H1 (cell line): ENCODE results near the gene MMD. TPM values are rescaled to one million over a fixed set of nuclear protein-coding genes. Genes with fewer than 3 reads are reported as not detected.

Experiments
- CTCF ChIA-PET: fragments of 300-600 bp; sonication (Branson Sonifier 250); formaldehyde crosslinking; loops from one replicate; lab custom pipeline; 2021; ENCODE audit not compliant: partially characterized antibody; lab: Charles Lee
- POLR2A ChIA-PET: fragments of 300-600 bp; sonication (Branson Sonifier 250); formaldehyde crosslinking; loops from one replicate; lab custom pipeline; 2021; ENCODE audit warnings: inconsistent platforms; ENCODE audit not compliant: partially characterized antibody; lab: Charles Lee
- DNase-seq, 2 experiments: peaks; one replicate each; pipeline versions ENCODE4 v3.0.0 to v3.0.0-alpha.2; 2010 to 2022; ENCODE audit warnings: low spot score in 2 of 2, low read depth in 1 of 2, mixed read lengths in 1 of 2
- FAIRE-seq: peaks from 2 replicates; lab custom pipeline; 2011; peaks lifted over from hg19 to GRCh38; lab: Jason Lieb, UNC
- H2AFZ ChIP-seq: 2 replicates; pipeline ENCODE4 v1.8.1; 2012; ENCODE audit warnings: low read length, inconsistent platforms
- H2AK5ac ChIP-seq: 2 replicates; pipeline ENCODE4 v1.6.1; 2013; ENCODE audit warnings: low read depth, low read length
- H2BK120ac ChIP-seq: replicated peaks from 2 replicates; pipeline ENCODE3; 2013; ENCODE audit warnings: low read depth, low read length, inconsistent platforms
- H2BK12ac ChIP-seq: 2 replicates; pipeline ENCODE4 v1.6.1; 2013; ENCODE audit warnings: low read depth, low read length
- H2BK15ac ChIP-seq: 2 replicates; pipeline ENCODE4 v1.6.1; 2013; ENCODE audit warnings: low read length
- H2BK20ac ChIP-seq: 2 replicates; pipeline ENCODE4 v1.6.1; 2013; ENCODE audit warnings: low read length
- H2BK5ac ChIP-seq: 2 replicates; pipeline ENCODE4 v1.6.1; 2013; ENCODE audit warnings: low read depth, low read length
- H3K14ac ChIP-seq: 2 replicates; pipeline ENCODE4 v1.6.1; 2013; ENCODE audit warnings: inconsistent platforms; ENCODE audit not compliant: insufficient read length
- H3K18ac ChIP-seq: 2 replicates; pipeline ENCODE4 v1.6.1; 2013; ENCODE audit warnings: low read length; ENCODE audit errors: extremely low read depth
- H3K23ac ChIP-seq: 2 replicates; pipeline ENCODE4 v1.6.1; 2013; ENCODE audit warnings: inconsistent platforms; ENCODE audit not compliant: insufficient read length
- H3K23me2 ChIP-seq: 2 replicates; pipeline ENCODE4 v1.6.1; 2013; ENCODE audit warnings: low read depth, low read length
- H3K27ac ChIP-seq: 2 replicates; pipeline ENCODE4 v1.6.1; 2011; ENCODE audit warnings: low read depth, low read length, inconsistent platforms
- H3K27me3 ChIP-seq, 4 experiments: replicated peaks in 1 of 4; 1 replicate in 1 of 4; 2 replicates in 3 of 4; pipeline versions ENCODE4 v1.6.1 to v1.8.1; 2011 to 2013; ENCODE audit warnings: low read length in 3 of 4, mild to moderate bottlenecking in 3 of 4, inconsistent platforms in 2 of 4, mixed read lengths in 2 of 4, moderate library complexity in 1 of 4; ENCODE audit not compliant: control insufficient read depth in 3 of 4, insufficient read depth in 3 of 4; ENCODE audit errors: extremely low read depth in 1 of 4
- H3K36me3 ChIP-seq, 4 experiments: 2 replicates each; pipeline versions ENCODE4 v1.6.1 to v1.8.1; 2011 to 2013; ENCODE audit warnings: mild to moderate bottlenecking in 4 of 4, low read length in 3 of 4, moderate library complexity in 2 of 4, control low read depth in 1 of 4, inconsistent platforms in 1 of 4; ENCODE audit not compliant: insufficient read depth in 4 of 4, control insufficient read depth in 2 of 4
- H3K4ac ChIP-seq: replicated peaks from 2 replicates; pipeline ENCODE3; 2013; ENCODE audit warnings: low read length, low read depth, mixed read lengths, inconsistent platforms; ENCODE audit not compliant: insufficient read length
- H3K4me1 ChIP-seq, 4 experiments: replicated peaks in 1 of 4; 1 replicate in 1 of 4; 2 replicates in 3 of 4; pipeline versions ENCODE4 v1.6.1 to v1.8.1; 2011 to 2013; ENCODE audit warnings: low read length in 3 of 4, inconsistent platforms in 2 of 4, mixed read lengths in 1 of 4; ENCODE audit not compliant: insufficient read depth in 4 of 4, control insufficient read depth in 3 of 4
- H3K4me2 ChIP-seq, 2 experiments: 2 replicates each; pipeline versions ENCODE4 v1.6.1 to v1.8.1; 2011 to 2013; ENCODE audit warnings: low read depth in 2 of 2, low read length in 2 of 2, control low read depth in 1 of 2, inconsistent platforms in 1 of 2, mild to moderate bottlenecking in 1 of 2; ENCODE audit not compliant: insufficient read depth in 1 of 2
- H3K4me3 ChIP-seq, 4 experiments: fragments of 200-600, 300-600 bp in 1 of 4; sonication (generic), shearing (Covaris generic), sonication (Bioruptor Twin) in 1 of 4; 2 replicates each; pipeline versions ENCODE4 v1.5.1 to v1.8.1; 2011 to 2016; ENCODE audit warnings: low read length in 4 of 4, low read depth in 3 of 4, control low read depth in 2 of 4, inconsistent platforms in 2 of 4, mild to moderate bottlenecking in 2 of 4, mixed read lengths in 1 of 4, moderate library complexity in 1 of 4; ENCODE audit not compliant: insufficient read depth in 2 of 4; ENCODE audit errors: extremely low read depth in 1 of 4
- H3K56ac ChIP-seq: replicated peaks from 2 replicates; pipeline ENCODE3; 2013; ENCODE audit warnings: low read depth, mild to moderate bottlenecking, mixed read lengths, low read length, inconsistent platforms; ENCODE audit not compliant: insufficient read length
- H3K79me1 ChIP-seq: 2 replicates; pipeline ENCODE4 v1.6.1; 2013; ENCODE audit warnings: low read depth, low read length, control low read depth
- H3K79me2 ChIP-seq, 2 experiments: 2 replicates each; pipeline versions ENCODE4 v1.6.1 to v1.8.1; 2012 to 2013; ENCODE audit warnings: low read length in 2 of 2, mild to moderate bottlenecking in 2 of 2, inconsistent platforms in 1 of 2; ENCODE audit not compliant: insufficient read depth in 2 of 2, control insufficient read depth in 1 of 2
- H3K9ac ChIP-seq, 4 experiments: replicated peaks in 1 of 4; 1 replicate in 1 of 4; 2 replicates in 3 of 4; pipeline versions ENCODE4 v1.6.1 to v1.8.1; 2011 to 2013; ENCODE audit warnings: low read depth in 3 of 4, low read length in 3 of 4, control low read depth in 2 of 4, mild to moderate bottlenecking in 2 of 4, moderate library complexity in 2 of 4, inconsistent platforms in 1 of 4; ENCODE audit errors: extremely low read depth in 1 of 4
- H3K9me3 ChIP-seq, 2 experiments: 2 replicates each; pipeline versions ENCODE4 v1.6.1 to v1.8.1; 2012 to 2013; ENCODE audit warnings: mild to moderate bottlenecking in 2 of 2, moderate library complexity in 2 of 2, control low read depth in 1 of 2, inconsistent platforms in 1 of 2, low read depth in 1 of 2, low read length in 1 of 2, mixed read lengths in 1 of 2; ENCODE audit not compliant: insufficient read depth in 2 of 2
- H4K20me1 ChIP-seq, 2 experiments: replicated peaks in 1 of 2; 2 replicates each; pipeline versions ENCODE3 to v1.8.1; 2011 to 2013; ENCODE audit warnings: inconsistent platforms in 2 of 2, low read length in 2 of 2, mild to moderate bottlenecking in 1 of 2; ENCODE audit not compliant: insufficient read depth in 2 of 2, control insufficient read depth in 1 of 2
- H4K5ac ChIP-seq: 2 replicates; pipeline ENCODE4 v1.6.1; 2013; ENCODE audit warnings: low read length, low read depth, mixed read lengths, inconsistent platforms; ENCODE audit not compliant: insufficient read length
- H4K8ac ChIP-seq: 2 replicates; pipeline ENCODE4 v1.8.0; 2013; ENCODE audit warnings: mild to moderate bottlenecking, moderate library complexity, low read length, inconsistent platforms; ENCODE audit not compliant: insufficient read depth; ENCODE audit errors: extremely low read depth
- H4K91ac ChIP-seq: replicated peaks from 2 replicates; pipeline ENCODE3; 2013; ENCODE audit warnings: low read length, mixed read lengths, inconsistent platforms; ENCODE audit not compliant: insufficient read length
- CBX8 ChIP-seq: fragments of 300-800, 300-1000 bp; sonication (generic); IDR thresholded peaks from 2 replicates; pipeline ENCODE4 v1.7.1; 2016; ENCODE audit warnings: low read depth, low read length, borderline replicate concordance
- EGR1 ChIP-seq: IDR thresholded peaks from 2 replicates; pipeline ENCODE4 v1.6.1; 2011; ENCODE audit warnings: low read depth, low read length, borderline replicate concordance
- EP300 ChIP-seq, 2 experiments: IDR thresholded peaks; 1 replicate in 1 of 2; 2 replicates in 1 of 2; pipeline ENCODE4 v1.6.1; 2011 to 2012; ENCODE audit warnings: low read depth in 2 of 2, low read length in 2 of 2, mild to moderate bottlenecking in 2 of 2, borderline replicate concordance in 1 of 2, inconsistent platforms in 1 of 2, moderate library complexity in 1 of 2
- KDM1A ChIP-seq: fragments of 200-600, 300-600 bp; sonication (generic); IDR thresholded peaks from 2 replicates; pipeline ENCODE4 v1.7.1; 2016; ENCODE audit warnings: mild to moderate bottlenecking, low read length, borderline replicate concordance
- POU5F1 ChIP-seq: IDR thresholded peaks from 2 replicates; pipeline ENCODE4 v1.6.1; 2011; ENCODE audit warnings: low read depth, mild to moderate bottlenecking, low read length, moderate library complexity
- RXRA ChIP-seq: IDR thresholded peaks from 2 replicates; pipeline ENCODE4 v1.6.1; 2011; ENCODE audit warnings: low read depth, mild to moderate bottlenecking, low read length, moderate library complexity; ENCODE audit not compliant: insufficient read depth
- TAF7 ChIP-seq: optimal IDR thresholded peaks from 2 replicates; pipeline ENCODE3; 2011; ENCODE audit warnings: low read depth, mild to moderate bottlenecking, inconsistent platforms, low read length, moderate library complexity, borderline replicate concordance
- WGBS, 2 experiments: shearing (Covaris generic) in 1 of 2; methylation state at CpG; one replicate each; pipeline versions ENCODE4 v1.1.6 to v1.1.7; 2013 to 2015; ENCODE audit warnings: low lambda C conversion rate in 2 of 2, mixed read lengths in 2 of 2, inconsistent platforms in 1 of 2, low coverage in 1 of 2, missing lambda C conversion rate in 1 of 2; ENCODE audit not compliant: insufficient replicate concordance in 2 of 2, insufficient coverage in 1 of 2, insufficient read length in 1 of 2; ENCODE audit errors: extremely low coverage in 1 of 2, missing lambda C conversion rate in 1 of 2; 5-methylcytosine and 5-hydroxymethylcytosine counted together
- polyA plus RNA-seq, 7 experiments: library from polyadenylated mRNA; depleted of rRNA in 3 of 7; stranded (reverse) in 5 of 7; unstranded in 2 of 7; fragments of >200 nt in 5 of 7; fragments of 200-250 nt in 2 of 7; gene quantifications; 1 replicate in 5 of 7; 2 replicates in 1 of 7; 4 replicates in 1 of 7; pipeline versions ENCODE4 v1.2.1 to v1.2.3, GENCODE V29; 2011 to 2013; ENCODE audit warnings: missing spikeins in 2 of 7, mixed read lengths in 2 of 7
- total RNA-seq: library from RNA; stranded (reverse); fragmentation: NEBNext Ultra II Directional; extraction: Animal tissue kit (Norgen Biotek cat#: 25700); gene quantifications from 2 replicates; pipeline ENCODE4 v1.2.1, GENCODE V29; 2021

The MMD gene
- total and polyA plus RNA-seq, 2 of the 8 experiments (the other 6 are each of a cell fraction or from before 2014, with no cell fraction given), result 28.2 to 37.8 TPM

GRCh38 chr17:55433629-55434422 lies 12.2 kb upstream of the MMD start:
- Histone ChIP-seq H3K4me3 (no peak overlapping the region), H3K4me2 (no peak overlapping the region), H3K9ac (no peak overlapping the region), H2BK20ac (no peak overlapping the region), H3K4ac (no peak overlapping the region), H2AK5ac (no peak overlapping the region), H3K18ac (no peak overlapping the region), H4K20me1 (no peaks in the 10 kb centered on the region), H3K56ac (no peak overlapping the region), H3K27ac (no peak overlapping the region), H3K79me2 (no peaks in the 10 kb centered on the region), H2BK15ac (no peak overlapping the region), H2AFZ (no peak overlapping the region), H3K4me1 (no peaks in the 10 kb centered on the region), H3K23ac (no peak overlapping the region), H2BK12ac (no peak overlapping the region), H3K14ac (no peak overlapping the region), H4K8ac (no peak overlapping the region), H3K27me3 (no peaks in the 10 kb centered on the region), H3K23me2 (no peaks in the 10 kb centered on the region), H3K9me3 (no peaks in the 10 kb centered on the region), H3K79me1 (no peaks in the 10 kb centered on the region), H4K91ac (no peak overlapping the region), H2BK120ac (no peak overlapping the region), H4K5ac (no peak overlapping the region), H3K36me3 (no peaks in the 10 kb centered on the region), H2BK5ac (no peak overlapping the region)
- CTCF ChIA-PET, result interaction anchor here (0.5 to 1.0 kb wide), 3 partner anchors 77 to 1068 kb away, joined by 3 read pairs; partner anchors contain the start of gene SMIM36
- no peak for TF ChIP-seq EP300 (IDR thresholded peaks at IDR 0.05; ENCODE audit: borderline replicate concordance in 1 of 2, low read depth in 2 of 2, low read length in 2 of 2)
- TF ChIP-seq TAF7, result no peak
- no peak for TF ChIP-seq POU5F1
- TF ChIP-seq KDM1A, result no peak
- no peak for TF ChIP-seq CBX8
- TF ChIP-seq EGR1, result no peak
- TF ChIP-seq RXRA, result no peak
- FAIRE-seq (no peak), DNase-seq (no peak)
- POLR2A ChIA-PET, result interaction anchor here (0.5 kb wide), 1 partner anchor 54 kb away, joined by 3 read pairs; no protein-coding TSS in a partner anchor
- 94% methylated on average over 7 of the region's 7 CpGs; no CpG with 5 or more reads in 1 of the 2 experiments for WGBS, 2 experiments
